Peyer's patch (tissue), 4 donors: ENCODE data around the gene FAM83F.

Source experiments
- POLR2A ChIP-seq, 2 donors: fragments of 450-650 bp; IDR thresholded peaks; one replicate each; pipeline ENCODE4 v1.5.1; 2017; ENCODE audit warnings: antibody characterized with exemption in 2 of 2, mild to moderate bottlenecking in 2 of 2, moderate library complexity in 2 of 2
- TF ChIP-seq, protein P1 (sequence below), 6 experiments: fragments of 450-650 bp in 4 of 6; fragments of 200-600 bp in 2 of 6; sonication (generic) in 1 of 6; IDR thresholded peaks; one replicate each; pipeline ENCODE4 v1.5.1; 2017 to 2019; ENCODE audit warnings: antibody characterized with exemption in 6 of 6, mild to moderate bottlenecking in 3 of 6, moderate library complexity in 1 of 6

DNA sequence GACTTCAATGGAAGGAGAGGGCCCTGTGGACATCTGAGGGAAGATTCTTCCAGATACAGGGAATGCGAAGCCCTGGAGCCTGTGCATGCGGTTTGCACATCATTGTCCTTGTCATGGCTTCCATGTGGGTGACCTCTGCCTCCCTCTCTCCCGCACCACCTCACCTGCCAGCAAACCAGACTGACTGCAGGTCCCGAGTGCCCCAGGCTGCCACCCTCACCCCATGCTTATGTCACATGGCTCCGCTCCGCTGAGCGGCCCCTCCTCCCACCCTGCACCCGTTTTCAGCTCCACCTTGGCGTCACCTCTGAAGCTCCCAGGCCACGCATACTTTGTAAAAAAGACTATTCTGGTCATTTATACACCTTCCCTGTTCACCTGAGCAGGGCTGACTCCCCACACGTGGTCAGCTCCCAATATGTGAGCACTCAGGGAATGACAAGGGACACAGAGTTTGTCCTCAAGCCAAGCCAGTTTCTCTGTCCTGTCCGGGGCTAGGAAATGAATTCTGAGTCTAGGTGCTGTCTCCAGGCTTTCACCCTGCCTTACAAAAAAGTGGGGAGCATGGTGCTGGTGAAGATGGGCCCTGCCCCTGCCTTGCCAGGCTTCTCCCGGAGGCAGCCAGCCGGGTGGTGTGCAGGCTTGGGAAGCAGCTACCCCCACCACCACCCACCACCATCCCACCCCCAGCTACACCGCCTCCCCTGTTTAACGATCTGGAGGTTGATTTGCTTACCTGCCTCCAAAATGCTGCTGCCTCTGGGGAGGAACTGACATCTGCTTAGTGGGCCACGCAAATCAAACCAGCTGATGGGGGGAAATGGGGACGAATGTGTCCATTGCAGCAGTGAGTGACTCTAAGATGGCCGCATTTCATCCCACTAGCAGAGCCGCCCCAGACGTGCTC lies 32.7 kb downstream of the FAM83F start:
- TF ChIP-seq, protein P1, sequence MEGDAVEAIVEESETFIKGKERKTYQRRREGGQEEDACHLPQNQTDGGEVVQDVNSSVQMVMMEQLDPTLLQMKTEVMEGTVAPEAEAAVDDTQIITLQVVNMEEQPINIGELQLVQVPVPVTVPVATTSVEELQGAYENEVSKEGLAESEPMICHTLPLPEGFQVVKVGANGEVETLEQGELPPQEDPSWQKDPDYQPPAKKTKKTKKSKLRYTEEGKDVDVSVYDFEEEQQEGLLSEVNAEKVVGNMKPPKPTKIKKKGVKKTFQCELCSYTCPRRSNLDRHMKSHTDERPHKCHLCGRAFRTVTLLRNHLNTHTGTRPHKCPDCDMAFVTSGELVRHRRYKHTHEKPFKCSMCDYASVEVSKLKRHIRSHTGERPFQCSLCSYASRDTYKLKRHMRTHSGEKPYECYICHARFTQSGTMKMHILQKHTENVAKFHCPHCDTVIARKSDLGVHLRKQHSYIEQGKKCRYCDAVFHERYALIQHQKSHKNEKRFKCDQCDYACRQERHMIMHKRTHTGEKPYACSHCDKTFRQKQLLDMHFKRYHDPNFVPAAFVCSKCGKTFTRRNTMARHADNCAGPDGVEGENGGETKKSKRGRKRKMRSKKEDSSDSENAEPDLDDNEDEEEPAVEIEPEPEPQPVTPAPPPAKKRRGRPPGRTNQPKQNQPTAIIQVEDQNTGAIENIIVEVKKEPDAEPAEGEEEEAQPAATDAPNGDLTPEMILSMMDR (IDR thresholded peaks at IDR 0.05), result no peak
- TF ChIP-seq POLR2A (IDR thresholded peaks at IDR 0.05), result no peak
